Colon (tissue), 2 donors: ENCODE measurements around the gene IGF2.

Experiments used
- FAIRE-seq: peaks from 2 replicates; lab custom pipeline; 2012; peaks lifted over from hg19 to GRCh38; lab: Jason Lieb, UNC
- donor health status: control.
- donor health status: control.

The IGF2 gene

DNA sequence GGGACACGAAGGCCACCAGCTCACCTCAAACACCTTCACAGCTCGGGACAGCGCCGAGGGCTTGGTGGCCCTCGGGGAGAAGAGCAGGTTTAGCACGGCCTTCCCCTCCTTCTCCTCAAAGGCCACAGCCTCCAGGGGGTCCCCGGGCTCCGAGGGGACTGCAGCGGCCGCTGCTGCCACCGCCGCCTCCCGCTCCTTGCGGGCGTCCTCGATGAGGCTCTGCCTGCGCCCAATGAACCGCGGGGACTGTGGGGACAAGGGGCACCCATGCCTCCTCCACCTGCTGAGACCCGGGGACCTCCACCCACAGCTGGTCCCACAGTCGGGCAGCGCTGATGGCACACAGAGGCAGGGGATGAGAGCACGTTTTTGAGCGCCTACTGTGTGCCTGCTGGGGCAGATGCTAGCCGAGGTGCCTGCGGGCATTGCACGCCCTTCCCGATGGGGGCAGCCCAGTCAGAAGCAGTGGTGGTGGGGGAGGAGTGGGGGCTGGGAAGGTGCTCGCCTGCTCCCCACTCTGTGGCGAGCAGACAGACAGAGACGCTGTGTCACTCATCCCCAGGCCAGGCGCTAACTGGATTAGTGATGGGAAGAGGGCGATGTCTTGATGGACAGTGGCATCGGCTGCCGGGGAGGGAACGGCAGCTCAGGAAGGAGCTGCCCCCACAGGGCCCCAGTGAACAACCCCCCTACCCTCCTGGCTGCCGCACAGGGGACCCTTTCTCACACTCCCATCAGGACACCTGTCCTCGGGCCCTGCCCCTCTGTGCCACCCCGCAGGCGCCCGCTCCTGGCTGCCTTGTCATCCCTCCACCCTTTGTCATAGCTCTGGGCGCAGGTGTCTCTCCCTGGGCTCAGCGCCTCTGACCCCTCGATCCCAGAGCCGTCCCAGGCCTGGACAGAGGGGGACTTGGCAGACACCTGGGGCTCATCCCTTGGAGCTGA is 30.7 kb upstream of the IGF2 start:
- no peak for FAIRE-seq

DNA sequence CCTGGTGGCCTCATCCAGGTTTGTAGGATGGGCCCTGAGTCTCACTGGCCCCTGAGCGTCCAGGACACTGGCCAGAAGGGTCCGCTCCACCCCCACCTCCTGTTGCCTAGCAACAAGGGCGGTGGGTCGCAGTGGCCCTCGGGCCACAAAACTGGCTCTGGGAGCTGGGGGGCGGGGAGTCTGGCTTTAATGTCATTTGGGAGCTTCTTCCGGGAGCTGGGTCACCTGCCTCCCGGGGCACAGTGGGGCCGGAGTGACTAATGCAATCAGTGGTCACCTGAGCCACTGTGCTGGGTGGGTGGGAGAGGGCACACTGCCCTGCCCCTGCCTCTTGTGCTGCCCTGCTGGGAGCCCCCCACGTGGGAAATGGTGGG is 29.8 kb upstream of the IGF2 start:
- FAIRE-seq: no peak

DNA sequence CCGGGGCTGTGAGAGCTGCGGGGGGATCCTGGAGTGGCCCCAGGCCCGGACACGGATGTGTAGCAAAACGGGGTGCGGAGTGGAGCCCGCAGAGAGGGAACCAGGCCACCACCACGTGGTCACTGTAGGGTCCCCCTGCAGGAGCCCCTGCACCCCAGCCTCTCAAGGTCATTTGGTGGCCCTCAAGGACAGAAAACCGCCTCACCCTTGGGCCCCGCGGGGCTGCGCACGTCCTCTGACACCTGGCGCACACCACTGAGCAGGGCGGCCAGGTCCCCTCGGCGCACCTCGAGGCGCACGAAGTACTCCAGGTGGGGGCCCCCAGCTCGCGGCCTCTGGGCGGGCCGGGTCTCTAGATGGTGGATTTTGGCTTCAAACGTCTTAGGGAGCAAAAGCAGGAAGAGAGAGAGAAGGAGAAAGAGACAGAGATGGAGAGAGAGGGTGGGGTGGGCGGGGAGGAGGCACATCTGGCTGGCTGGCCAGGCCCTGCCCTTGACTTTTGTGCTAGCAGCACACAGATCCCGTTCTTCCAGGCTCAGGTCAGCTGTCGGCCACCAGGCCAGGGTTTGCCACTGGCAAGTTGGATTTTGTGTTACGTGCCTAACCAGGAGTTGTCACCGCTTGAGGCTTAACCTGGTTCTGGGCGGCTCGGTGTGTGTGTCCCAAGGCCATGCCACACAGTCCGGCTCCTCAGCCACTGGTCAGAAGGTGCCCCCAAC is 29.3 kb upstream of the IGF2 start:
- FAIRE-seq: no peak

DNA sequence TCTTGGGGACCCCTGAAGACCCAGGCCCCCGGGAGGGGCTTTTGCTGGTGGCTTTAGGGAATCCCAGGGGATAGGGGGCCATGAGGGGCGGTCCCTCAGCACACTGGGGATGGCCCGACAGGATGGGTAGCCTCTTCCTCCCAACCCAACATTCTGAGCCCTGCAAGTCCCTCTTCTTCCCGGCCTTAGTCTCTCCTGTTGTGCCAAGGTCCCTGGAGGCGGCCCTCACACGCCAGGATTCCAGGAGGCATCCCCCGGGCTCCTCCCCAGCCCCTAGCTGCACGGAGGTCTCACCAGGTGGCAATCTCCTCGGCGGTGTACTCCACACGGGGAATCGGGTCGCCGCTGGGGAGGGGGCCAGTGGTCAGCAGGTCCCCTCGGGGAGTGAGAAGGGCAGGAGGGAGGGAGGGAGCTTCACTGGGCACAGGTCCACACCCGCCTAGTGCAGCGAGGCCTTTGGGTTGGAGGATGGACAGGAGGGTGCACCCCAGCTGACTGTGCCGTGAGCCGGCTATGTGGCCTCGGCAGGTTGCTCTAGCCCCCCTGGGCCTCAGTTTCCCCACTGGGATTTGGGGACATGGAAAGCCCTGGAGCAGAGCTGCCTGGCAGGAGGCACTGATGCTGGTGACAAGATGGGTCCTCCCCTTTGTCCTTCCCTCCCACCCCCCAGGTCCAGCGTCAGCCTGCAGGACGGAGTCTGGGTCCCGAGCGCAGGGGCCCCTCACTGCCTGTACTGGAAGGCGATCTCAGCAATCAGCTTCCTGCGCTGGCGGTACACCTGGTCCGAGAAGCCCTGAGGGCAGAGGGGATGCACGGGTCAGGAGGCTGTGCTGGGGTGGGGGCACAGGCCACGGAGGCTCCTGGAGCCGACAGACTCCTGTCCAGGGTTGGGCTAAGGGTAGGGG is 28.2 kb upstream of the IGF2 start:
- no peak for FAIRE-seq

DNA sequence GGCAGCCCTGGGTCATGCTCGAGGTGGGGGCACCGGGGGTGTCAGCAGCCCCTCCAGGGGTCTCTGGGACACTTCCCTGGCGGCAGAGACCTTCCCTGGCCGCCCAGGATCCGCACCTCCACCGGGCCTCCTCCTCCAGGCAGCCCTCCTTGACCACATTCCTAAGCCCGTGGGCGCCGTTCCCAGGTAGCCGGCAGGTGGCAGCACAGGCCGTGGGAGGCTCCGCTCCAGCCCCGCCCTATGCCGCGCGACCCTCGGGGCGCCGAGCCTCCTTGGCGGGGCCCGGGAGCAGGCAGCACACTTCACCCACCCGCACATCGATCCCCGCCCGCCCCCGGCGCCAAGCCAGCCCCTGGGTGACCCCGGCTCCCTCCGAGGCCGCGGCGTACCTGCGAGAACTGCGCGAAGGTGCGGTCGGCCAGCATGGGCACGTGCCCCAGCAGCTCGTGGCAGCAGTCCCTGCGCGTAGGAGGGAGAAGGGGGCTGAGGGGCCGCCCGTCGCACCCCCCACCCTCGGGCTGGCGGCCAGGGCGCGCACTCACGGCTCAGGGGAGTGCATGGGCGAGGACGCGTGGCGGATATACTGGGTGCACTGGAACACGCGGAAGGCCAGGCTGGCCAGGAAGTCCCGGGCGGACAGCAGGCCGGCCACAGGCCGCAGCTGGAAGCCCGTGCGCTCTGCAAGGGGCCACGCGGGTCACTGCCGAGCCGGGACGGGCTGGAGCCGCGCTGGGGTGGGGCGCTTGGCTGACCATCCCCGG is 27.1 kb upstream of the IGF2 start:
- no peak for FAIRE-seq

DNA sequence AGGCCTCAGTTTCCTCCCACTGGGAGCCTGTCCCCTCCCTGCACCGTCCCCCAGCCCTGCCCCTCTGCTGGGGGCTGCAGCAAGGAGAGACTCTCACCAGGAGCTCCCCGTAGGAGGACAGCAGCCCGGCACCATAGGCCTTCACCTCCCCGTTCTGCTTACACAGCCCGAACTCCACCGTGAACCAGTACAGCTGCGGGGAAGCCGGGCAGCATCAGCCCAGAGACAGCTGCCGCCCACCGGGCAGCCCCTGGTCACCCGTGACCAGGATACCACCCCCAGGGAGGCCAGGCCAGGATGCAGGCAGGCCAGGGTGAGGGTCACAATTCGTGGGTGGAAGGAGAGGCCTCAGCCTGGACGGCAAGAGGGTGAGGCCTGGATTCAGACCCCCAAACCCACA is 26.4 kb upstream of the IGF2 start:
- FAIRE-seq: no peak

DNA sequence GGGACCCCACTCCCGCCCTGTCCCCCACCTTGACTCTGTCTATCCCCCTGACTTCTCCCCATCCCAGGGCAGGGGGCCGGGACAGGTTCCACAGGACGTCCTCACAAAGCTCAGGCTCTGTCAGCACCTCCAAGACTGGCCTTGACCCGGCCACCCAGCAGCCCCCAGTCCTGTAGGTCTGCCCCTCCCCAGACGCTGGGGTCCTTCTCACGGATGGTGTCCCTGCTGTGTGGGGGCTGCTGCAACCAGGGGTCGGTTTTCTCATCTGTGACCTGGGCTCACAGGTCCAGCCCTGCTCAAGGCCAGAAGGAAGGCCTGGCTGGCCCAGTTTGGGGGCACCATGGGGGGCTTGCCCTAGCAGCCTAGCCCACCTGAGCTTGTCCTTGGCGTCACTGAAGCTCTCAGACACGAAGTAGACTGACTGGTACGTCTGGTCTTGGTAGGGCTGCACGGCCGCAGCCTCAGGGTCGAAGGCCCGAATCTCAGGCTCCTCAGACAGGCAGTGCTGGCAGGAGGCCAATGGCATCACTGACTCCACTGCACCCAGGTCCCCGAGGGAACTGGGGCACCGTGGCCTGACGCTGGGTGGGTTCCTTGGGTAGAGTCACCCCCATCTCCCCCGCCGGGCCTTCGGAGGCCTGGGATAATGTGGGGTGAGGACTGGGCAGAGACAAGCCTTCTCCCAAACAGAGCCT is 25.8 kb upstream of the IGF2 start:
- FAIRE-seq: no peak

DNA sequence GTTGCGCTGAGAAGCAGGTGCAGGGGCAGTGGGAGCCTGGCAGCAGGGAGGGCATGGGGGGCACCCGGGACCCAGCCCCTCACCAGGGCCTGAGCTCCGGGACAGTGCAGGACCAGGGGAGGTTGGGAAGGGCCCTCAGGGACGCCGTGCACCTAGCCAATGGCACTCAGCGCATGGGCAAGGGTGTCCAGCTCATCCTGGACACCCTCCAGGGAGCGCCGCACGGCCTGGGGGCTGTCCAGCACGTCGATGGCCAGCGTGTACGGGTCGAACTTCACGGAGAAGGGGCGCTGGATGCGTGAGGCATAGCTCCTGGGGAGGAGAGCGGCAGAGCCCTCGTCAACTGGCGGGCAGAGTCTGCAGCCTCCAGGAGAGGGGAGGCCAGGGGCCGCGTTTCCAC is 24.9 kb upstream of the IGF2 start:
- FAIRE-seq: no peak

DNA sequence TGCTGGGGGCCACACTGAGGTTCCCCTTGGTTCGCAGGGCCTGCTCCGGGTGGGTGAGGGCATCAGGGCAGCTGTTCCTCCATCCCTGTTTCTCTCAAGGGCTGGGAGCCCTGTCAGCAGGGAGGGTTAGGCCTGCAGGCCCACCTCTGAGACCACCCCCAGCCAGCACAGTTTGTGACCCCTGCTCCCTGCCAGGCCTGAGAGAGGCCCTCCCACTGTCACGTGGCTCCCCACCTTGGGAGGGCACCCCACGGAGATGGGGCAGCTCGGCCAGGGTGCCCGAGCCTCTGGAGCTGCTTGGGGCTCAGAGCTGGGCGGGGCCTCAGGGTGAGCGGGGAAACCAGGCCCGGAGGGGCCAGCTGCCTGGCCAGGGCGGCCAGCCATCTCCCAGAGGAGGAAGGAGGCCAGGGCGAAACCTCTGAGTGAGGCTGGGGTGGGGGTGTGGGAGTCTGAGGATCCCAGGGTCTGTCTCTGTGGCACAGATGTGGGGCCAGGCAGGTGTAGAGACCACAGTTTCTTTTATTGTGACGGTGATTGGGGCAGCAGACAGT is 24.3 kb upstream of the IGF2 start:
- no peak for FAIRE-seq

DNA sequence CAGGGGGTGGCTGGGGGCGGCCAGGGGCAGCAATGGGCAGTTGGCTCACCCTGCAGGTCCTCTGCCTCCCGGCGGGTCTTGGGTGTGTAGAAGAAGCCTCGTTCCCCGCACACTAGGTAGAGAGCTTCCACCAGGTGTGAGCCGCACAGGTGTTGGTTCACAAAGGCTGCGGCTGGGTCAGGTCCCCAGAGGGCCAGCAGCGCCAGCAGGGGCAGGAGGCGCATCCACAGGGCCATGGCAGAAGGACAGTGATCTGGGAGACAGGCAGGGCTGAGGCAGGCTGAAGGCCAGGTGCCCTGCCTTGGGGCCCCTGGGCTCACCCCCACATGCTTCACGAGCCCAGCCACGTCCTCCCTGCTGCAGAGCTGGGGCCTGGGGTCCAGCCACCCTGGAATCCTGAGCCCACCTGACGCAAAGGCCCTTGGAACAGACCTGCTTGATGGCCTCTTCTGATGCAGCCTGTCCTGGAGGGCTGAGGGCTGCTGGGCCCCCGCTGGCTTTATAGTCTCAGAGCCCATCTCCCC is 21.6 kb upstream of the IGF2 start, which contains the start of gene INS:
INS (minus strand) TSS at position 474 of the 524 bp plus-strand sequence; CDS start at position 236, 238 bp downstream.
- no peak for FAIRE-seq

DNA sequence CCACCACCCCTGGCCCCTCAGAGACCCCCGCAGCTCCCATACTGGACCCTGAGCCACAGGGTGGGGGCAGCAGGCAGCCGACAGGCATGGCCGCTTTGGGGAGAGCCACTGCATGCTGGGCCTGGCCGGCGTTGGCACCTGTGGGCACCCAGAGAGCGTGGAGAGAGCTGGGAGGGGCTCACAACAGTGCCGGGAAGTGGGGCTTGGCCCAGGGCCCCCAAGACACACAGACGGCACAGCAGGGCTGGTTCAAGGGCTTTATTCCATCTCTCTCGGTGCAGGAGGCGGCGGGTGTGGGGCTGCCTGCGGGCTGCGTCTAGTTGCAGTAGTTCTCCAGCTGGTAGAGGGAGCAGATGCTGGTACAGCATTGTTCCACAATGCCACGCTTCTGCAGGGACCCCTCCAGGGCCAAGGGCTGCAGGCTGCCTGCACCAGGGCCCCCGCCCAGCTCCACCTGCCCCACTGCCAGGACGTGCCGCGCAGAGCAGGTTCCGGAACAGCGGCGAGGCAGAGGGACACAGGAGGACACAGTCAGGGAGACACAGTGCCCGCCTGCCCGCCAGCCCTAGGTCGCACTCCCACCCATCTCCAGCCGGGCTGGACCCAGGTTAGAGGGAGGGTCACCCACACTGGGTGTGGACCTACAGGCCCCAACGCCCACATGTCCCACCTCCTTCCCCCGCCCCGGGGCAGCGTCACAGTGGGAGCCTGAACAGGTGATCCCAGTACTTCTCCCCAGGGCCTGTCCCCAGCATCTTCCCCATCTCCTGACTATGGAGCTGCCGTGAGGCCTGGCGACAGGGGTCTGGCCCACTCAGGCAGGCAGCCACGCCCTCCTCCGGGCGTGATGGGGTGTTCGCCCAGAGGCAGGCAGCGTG is 20.6 kb upstream of the IGF2 start:
- FAIRE-seq: no peak

DNA sequence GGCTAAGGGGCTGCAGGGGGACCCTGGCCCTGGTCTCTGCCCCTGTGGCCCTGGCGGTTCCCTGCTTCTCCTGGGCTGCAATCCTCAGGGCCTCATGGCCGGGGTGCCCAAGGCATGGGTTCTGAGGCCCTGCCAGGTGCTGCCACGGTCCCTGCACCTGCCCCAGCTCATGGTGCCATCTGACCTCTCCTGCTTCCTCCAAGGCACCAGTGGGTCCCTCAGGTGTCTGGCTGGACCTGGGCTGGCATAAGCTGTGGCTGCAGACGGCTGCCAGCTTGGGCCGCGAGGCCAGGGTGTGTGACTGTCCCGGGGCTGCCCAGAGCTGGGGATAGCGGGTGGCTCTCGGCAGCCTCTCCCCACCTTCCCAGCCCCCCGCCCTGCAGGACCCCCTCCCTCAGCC is 19.8 kb upstream of the IGF2 start:
- no peak for FAIRE-seq

DNA sequence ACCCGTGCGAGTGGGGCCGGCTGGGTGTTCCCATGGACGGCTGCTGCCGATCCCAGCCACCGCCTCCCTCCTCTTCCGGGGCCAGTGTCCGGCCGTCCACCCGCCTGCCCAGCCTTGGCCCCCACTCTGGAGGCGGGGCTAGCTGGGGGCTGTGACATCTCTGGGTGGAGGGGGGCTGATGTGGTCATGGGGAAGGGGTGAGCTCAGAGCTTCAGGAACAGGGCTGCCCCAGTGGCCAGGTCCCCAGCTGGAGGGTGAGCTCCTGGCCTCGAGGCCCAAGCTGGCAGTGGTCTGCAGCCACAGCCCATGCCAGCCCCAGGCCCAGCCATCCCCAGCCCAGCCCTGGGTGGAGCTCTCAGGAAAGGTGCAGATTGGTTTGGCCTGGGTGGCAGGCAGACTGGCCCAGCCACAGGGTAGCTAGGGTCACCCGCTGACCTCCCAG is 19.1 kb upstream of the IGF2 start:
- no peak for FAIRE-seq

DNA sequence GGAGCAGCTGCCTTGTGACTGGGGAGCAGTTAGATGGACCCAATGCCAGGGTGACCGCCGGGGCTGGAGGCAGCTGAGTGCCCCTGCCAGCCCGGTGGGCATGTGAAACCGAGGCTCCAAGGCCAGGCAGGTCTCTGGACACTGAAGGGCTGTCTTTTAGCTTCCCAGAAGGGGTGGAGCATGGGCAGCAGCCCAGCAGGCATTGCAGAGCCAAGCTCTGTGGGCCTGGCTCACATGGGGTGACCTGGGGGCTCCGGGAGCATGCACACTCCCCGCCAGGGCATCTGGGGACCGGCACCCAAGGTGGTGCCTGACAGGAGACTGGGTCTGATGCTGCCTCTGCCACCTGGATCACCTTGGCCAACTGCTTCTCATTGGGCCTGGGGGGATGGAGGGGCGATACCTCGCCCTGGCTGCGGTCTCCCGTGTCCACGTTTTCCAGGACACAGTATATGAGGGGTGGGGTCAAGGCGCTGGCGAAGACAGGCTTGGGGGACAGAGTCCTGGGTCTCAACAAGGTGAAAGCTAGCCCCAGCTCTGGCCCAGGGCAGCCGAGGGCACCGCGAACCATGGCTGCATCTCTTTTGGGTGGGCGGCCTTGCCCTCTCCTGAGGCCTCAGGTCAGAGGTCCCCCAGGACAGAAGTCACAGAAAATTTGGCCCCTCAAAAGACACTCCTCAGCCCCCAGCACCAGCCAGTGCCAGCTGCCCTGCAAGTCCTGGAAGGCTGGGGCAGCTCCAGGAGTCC is 18.3 kb upstream of the IGF2 start:
- no peak for FAIRE-seq

DNA sequence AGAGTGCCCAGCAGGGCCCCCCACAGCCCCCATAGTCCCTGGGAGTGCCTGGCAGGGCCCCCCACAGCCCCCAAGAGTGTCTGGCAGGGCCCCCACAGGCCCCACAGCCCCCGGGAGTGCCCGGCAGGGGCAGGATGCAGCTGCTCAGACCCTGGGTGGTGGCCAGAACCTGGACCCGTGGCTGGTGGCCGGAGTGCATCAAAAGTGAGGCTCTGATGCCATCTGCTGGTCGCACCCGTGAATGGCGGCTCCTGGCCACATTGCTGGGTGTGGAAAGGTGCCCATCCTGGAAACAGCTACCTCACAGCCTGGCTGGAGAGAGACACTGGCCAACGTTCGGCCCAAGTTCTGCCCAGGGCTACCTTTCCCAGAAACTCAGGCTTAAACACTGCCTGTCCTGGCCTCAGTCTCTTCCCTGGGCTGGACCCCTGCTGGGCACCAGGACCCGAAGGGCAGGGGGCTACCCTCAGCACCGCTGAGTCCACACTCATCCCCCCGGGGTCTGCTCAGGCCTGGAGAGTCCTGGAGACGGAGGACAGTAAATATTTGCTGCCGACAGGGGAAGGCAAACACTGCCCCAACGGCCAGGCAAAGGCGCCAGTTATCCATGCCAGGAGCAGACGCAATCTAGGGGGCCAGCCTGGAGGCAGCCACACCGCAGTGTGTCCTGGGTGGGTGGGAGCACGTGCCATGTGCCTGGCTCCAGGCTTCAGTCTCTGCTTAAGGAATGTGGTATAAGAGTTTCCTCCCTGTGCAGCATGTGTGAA is 17.4 kb upstream of the IGF2 start:
- no peak for FAIRE-seq

DNA sequence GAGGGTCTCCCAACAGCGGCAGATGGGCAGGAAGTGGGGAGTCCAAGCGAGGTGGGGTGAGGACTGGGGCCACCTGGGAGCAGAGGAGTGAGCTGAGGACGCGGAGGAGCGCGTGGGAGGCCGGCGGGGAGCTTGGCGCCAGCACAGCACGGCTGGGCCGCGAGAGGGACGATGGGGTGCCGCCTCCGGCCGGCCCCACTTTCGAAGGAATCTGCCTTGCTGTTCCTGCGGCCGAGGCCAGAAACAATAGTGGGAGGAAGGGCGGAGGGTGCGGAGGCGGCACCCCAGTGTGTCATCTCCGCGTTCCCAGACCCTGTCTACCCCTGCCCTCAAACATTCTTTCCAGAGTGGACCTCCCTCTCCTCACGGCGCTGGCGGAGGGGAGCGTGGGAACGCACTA is 16.3 kb upstream of the IGF2 start:
- FAIRE-seq: no peak

DNA sequence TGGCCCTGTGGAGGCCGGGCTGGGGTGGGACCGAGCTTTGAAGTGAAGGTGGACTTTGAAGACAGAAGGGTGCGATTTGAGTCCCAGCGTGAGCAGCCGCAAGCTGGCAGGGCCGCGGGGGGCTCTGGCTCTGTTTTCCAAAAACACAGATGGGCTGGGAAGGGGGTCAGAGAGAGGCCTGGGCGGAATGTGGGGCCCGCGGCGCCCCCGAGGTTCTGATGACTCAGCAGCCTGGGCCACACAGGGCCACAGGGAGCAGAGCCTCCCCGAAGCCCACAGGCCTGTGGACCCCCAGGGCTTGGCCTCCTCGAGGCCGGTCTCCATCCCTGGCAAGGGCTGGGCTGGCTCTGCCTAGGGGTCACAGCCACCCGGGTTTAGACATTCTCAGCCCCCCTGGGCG is 15.7 kb upstream of the IGF2 start:
- no peak for FAIRE-seq

DNA sequence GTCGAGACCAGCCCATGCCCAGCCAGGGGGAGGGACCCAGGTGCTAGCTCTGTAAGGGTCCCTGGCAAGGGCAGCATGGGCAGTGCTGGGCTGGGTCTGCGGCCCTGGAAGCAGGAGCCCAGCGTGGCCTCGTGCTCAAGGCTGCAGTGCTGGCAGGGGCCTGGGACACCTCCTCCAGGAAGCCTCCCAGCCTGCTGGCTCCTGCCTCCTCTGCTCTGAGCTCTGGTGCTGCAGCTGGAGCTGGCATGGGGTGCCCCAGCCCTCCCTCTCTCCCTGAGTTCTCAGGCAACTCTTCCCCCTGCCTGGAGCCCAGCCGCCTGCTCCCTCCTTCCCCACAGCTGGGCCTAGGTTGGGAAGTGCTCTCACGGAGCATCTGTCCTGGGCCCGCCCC is 15.0 kb upstream of the IGF2 start:
- FAIRE-seq: no peak
